Stimulated activated CD8-positive, alpha-beta memory T cell treated with anti-CD3 and anti-CD28 coated beads, Interleukin-15, amount 100 ng/mL, for 48 hours (primary cell): ENCODE results near the gene NDC1.
"Not testable (repeated sequence)": the region's sequence is repeated elsewhere in the genome, so short reads cannot be mapped to it uniquely, and the experiment has no call there.

Experiments used
- DNase-seq, 2 donors: peaks; one replicate each; pipeline ENCODE4 v3.0.0-alpha.2; 2020; ENCODE audit warnings: low read depth in 2 of 2

Gene NDC1, protein sequence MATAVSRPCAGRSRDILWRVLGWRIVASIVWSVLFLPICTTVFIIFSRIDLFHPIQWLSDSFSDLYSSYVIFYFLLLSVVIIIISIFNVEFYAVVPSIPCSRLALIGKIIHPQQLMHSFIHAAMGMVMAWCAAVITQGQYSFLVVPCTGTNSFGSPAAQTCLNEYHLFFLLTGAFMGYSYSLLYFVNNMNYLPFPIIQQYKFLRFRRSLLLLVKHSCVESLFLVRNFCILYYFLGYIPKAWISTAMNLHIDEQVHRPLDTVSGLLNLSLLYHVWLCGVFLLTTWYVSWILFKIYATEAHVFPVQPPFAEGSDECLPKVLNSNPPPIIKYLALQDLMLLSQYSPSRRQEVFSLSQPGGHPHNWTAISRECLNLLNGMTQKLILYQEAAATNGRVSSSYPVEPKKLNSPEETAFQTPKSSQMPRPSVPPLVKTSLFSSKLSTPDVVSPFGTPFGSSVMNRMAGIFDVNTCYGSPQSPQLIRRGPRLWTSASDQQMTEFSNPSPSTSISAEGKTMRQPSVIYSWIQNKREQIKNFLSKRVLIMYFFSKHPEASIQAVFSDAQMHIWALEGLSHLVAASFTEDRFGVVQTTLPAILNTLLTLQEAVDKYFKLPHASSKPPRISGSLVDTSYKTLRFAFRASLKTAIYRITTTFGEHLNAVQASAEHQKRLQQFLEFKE

DNA sequence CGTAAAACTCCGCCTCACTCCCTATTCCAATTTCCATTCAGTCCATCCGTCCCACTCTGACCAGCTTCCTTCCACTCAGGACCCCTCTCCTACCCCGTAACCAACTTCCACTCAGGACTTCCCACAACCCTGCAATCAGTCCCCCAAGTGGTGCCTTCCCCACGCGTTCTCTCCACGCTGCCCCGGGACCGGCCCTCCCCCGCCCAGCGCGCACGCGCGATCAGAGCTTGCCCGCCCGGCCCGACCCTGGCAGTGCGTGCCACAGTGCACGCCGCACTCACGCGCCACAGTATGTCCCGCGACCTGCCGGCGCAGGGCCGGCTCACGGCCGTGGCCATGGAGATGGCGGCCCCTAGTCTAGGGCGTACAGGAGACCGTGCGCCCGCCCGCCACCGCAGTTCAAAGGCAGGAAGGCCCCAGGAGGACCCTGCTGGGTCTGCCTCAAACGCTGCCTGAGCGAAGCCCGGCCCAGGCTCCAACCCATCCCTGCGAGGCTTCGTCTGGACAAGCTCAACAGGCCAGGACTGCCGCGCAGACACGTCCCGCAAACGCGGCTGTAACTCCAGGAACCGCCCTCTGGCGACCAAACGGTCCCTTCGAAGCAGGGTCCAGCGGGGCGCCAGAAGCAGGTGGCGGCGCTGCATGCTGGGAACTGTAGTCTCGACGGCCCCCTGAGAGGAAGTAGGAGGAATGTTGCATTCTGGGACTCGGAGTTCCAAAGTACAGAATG is at the start of gene NDC1:
TSS of gene NDC1 (minus strand) at position 373 of the 730 bp plus-strand sequence. CDS start at position 338, 35 bp downstream.
- DNase-seq = peak; percentile 79 to 82

- not testable (repeated sequence) for DNase-seq
Observed at GRCh38 chr1:53883600-53883999, 45.5 kb upstream of the NDC1 start.

DNA sequence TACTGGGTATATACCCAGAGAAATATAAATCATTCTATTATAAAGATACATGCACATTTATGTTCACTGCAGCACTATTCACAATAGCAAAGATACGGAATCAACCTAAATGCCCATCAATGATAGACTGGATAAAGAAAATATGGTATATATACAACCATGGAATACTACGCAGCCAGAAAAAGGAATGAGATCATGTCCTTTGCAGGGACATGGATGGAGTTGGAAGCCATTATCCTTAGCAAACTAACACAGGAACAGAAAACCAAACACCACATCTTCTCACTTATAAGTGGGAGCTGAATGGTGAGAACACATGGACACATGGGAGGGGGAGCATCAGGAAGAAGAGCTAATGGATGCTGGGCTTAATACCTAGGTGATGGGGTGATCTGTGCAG is 43.8 kb upstream of the NDC1 start:
- not testable (repeated sequence) for DNase-seq

DNA sequence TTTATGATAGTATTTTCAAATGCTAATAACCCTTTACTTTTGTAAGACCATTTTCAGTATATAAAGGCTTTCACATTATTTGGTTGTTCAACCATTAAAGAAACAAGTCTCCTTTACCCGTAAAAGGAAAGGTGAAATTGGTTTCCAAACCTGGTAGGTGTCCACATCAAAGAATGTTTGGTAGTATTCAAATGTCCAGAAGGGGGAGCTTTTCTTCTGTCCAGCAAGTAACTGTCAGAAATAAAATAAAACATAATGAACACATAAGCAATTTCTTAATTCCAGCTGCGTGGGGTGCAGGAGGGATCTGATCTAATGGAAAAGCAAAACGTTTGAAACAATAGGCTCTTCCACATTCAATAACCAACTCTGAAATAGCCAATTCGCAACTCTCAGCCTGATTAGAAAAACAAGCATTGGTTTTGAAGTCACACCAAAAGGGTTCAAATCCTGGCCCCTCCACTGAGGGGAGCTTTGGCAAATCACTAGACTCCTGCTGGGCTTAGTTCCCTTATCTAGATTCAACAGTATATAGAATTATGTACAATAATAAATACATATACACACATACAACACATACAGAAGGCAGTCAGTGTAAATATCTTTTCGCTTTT is 40.5 kb upstream of the NDC1 start:
- DNase-seq = no peak

DNA sequence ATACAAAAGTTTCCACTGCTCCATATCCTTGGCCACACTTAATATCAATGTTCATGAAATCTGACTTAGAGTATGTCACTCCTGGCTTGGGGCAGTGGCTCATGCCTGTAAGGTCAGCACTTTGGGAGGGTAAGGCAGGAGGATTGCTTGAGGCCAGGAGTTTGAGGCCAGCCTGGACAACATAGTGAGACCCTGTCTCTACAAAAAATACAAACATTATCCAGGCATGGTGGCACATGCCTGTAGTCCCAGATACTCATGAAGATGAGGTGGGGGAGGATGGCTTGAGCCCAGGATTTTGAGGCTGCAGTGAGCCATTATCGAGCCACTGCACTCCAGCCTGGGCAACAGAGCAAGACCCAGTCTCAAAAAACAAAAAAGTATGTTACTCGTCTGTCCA is 37.1 kb upstream of the NDC1 start:
- DNase-seq = not testable (repeated sequence)

- DNase-seq = no peak
Observed at GRCh38 chr1:53871773-53872484, 33.8 kb upstream of the NDC1 start.

DNA sequence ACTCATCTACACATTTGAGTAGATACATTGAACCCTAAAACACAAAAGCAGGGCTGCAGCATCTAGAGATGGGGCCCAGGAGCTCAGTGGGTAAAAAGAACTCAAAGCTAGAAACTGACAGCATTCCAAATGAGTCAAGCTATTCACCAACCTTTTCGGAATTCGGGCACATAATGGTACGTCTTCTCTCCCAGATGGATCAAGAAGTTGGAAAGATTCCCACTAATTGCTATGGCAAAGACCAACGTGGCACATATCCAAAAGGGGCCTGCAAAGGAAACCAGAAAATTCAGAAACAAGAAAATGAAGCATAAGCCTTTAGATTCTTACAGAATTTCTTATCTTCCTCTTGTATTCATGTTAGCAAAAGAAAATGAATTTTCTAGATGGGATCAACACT is 33.1 kb upstream of the NDC1 start:
- no peak for DNase-seq

- no peak for DNase-seq
Observed at GRCh38 chr1:53869454-53870117, 31.5 kb upstream of the NDC1 start.

- DNase-seq = no peak
Observed at GRCh38 chr1:53868565-53868964, 30.5 kb upstream of the NDC1 start.

DNA sequence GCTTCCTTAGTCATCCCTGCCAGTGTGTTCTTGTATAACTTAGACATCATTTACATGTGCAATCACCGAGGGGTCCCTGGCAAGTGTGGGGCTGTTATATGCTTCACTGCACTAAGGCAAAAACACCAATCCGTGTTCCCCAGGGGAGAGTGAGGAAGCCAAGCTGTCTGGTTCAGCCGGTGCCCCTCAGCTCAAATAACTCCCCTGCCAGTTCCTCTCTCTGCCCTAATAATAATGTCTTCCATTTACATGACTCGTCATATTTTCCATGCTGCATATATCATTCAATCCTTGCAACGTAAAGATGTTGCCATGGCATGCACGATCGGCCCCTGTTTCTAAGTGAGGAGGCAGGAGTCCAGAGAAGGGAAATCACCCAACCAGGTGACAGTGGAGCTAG is 24.4 kb upstream of the NDC1 start:
- DNase-seq = no peak

DNA sequence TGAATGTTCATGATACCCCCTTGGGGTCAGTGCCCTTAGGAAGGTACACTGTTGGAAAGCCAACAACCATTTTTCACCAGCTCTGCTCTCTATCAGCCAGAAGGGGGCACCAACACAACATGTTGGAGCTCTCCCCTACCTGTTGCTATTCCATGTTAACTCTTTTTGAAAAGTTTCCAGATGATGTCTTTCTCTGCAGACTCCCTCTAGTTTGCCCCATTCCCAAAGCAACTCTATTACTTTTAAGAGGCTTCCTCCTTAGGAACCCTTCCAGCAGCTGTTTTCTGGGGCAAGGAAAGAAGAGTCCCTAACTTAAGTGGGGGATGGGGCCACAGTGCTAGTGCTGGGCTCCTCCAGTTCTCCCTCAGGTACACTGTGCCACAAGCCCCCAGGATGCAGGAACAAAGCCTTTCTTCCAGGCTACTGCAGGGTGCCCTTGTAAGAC is 22.9 kb upstream of the NDC1 start:
- peak in 1 of 2 donors; percentile 15 for DNase-seq

- DNase-seq = no peak
Observed at GRCh38 chr1:53851571-53852285, 13.6 kb upstream of the NDC1 start.

GRCh38 chr1:53850082-53850673 is 12.1 kb upstream of the NDC1 start:
- no peak for DNase-seq

GRCh38 chr1:53847980-53848379 is 9.9 kb upstream of the NDC1 start:
- no peak for DNase-seq

GRCh38 chr1:53842347-53842746 is 4.3 kb upstream of the NDC1 start:
- DNase-seq = no peak

GRCh38 chr1:53838654-53838974 is 518 bp upstream of the NDC1 start:
- no peak for DNase-seq

DNA sequence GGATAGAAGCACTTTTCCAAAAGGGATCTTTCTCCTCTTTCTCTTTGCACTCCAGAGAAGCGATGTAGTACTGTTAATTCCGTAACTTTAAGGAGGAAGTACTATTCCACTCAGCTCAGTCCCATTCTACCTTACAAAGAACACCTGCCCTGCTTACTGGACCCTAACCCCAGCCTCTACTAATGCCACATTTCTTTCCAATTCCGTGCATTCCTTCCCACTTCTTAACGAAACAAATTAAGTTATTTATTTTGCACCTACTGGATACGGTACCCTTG is 511 bp downstream of the NDC1 start:
- no peak for DNase-seq

DNA sequence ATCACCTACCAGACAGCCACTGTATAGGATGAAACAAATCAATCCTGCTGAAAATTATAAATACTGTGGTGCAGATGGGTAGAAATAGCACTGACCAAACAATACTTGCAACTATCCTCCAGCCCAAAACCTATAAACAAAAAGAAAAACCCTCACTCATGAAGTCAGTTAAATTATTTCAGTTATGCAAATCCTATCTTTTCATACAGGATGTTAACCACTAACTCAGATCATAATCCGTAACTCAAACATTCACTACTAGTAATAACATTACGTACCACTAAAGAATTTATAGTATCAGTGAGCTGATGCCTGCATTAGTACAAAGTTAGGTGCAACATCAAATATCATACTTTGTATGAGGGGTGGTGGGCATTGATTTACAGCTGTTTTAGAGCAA is 2.6 kb downstream of the NDC1 start:
- no peak for DNase-seq

GRCh38 chr1:53834776-53835175 is 3.3 kb downstream of the NDC1 start:
- no peak for DNase-seq

DNA sequence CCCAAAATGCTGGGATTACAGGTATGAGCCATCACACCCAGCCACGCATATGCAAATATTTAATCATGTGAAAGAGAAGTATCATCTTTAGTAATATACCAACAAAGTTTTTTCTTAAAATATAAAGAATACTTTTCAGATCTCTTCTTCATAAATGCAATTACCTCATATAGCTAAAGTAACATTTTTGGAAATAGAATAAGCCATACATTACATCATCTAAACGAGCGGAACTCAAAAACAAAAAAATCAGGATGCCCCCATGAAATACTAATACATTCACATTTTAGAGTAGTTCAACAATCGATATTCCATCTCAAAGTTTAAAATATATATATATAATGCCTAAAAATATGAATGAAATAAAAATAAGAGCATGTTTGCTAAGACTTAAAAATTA is 4.7 kb downstream of the NDC1 start:
- DNase-seq = no peak
